ENCODE measurements around the gene PROCA1. TPM values are rescaled to one million over a fixed set of nuclear protein-coding genes. Genes with fewer than 3 reads are reported as not detected.
A peak's percentile ranks its signal among the peaks of the same experiment; 100 is the strongest.

Gene PROCA1
- total and polyA plus RNA-seq, 9 of the 15 experiments (the other 6 are each of a cell fraction or from before 2014, with no cell fraction given): 0.78 to 16.2 (median 5.6) TPM

DNA sequence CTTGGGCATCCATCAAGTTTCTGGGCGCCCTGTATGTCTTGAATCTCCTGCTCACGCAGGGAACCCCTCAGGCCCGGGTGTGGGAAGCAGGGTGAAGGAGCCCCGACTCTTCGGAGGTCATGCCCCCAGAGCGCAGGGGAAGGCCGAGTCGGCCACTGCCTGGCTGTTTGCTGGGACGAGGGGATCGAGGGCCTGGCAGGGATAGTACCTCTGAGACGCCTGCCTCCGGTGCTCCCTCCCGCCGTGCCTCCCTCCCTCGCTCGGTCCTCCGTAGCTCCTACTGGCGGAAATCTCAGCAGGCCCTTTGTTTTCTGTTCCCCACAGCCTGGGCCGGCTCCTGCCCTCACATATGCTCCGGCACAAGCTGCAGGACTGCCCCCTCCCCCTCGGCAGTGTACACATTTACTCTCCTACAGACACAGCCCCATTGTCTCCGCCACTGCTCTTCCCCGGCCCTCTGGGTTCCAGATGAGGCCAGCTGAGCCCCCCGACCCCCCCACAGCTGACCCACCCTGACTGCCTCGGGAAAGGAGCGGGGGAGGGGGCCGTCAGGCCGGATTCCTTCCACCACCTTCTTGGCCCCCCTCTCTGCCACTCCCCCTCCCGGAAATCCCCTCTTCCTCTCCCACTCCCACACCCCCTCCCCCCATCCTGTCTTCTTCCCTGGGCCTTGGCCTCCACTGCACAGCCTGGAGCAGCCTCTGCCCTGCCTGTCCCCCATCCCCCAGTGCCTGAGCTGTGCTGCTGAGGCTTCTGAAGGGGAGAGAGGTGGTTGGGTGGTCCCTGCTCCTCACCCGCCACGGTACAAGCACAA lies 33.5 kb upstream of the PROCA1 start (continued):
- no peak for TF ChIP-seq ZNF609 (CRISPR knock-in tag; IDR thresholded peaks at IDR 0.05; ENCODE audit: borderline replicate concordance)
- TF ChIP-seq CREM (IDR thresholded peaks at IDR 0.05; ENCODE audit: low read depth): no peak
- TF ChIP-seq CREB1 (IDR thresholded peaks at IDR 0.05): no peak
- TF ChIP-seq CREB1 (CRISPR knock-in tag; IDR thresholded peaks at IDR 0.05): no peak
- no peak for TF ChIP-seq ZNF134 (CRISPR knock-in tag; conservative IDR thresholded peaks at IDR 0.05)
- TF ChIP-seq CBFB (CRISPR knock-in tag; IDR thresholded peaks at IDR 0.05): 0 out of 2 replicates have a peak, but pooled peaks have one; percentile 62
- no peak for TF ChIP-seq CBFA2T2 (conservative IDR thresholded peaks at IDR 0.05)
- TF ChIP-seq HNRNPL (IDR thresholded peaks at IDR 0.05; ENCODE audit: low read depth, low read length): no peak
- peak in 1 of 2 experiments; percentile 33; a peak in 2 of 4 replicates for TF ChIP-seq MAZ (CRISPR knock-in tag; conservative IDR thresholded peaks at IDR 0.05 in 1 of 2, IDR thresholded peaks at IDR 0.05 in 1 of 2)
- TF ChIP-seq ZNF449 (CRISPR knock-in tag; IDR thresholded peaks at IDR 0.05): no peak
- no peak for TF ChIP-seq ZNF217 (CRISPR knock-in tag; IDR thresholded peaks at IDR 0.05)
- TF ChIP-seq MTA3 (IDR thresholded peaks at IDR 0.05; ENCODE audit: borderline replicate concordance): no peak
- TF ChIP-seq SP1 (CRISPR knock-in tag; IDR thresholded peaks at IDR 0.05): 0 out of 2 replicates have a peak, but pooled peaks have one; percentile 10
- TF ChIP-seq LCOR (CRISPR knock-in tag; IDR thresholded peaks at IDR 0.05): no peak
- TF ChIP-seq ZNF655 (CRISPR knock-in tag; IDR thresholded peaks at IDR 0.05): no peak
- no peak for TF ChIP-seq HDAC8 (tag; IDR thresholded peaks at IDR 0.05)
